ENCODE data around the gene KIFC3.

KIFC3 gene

DNA sequence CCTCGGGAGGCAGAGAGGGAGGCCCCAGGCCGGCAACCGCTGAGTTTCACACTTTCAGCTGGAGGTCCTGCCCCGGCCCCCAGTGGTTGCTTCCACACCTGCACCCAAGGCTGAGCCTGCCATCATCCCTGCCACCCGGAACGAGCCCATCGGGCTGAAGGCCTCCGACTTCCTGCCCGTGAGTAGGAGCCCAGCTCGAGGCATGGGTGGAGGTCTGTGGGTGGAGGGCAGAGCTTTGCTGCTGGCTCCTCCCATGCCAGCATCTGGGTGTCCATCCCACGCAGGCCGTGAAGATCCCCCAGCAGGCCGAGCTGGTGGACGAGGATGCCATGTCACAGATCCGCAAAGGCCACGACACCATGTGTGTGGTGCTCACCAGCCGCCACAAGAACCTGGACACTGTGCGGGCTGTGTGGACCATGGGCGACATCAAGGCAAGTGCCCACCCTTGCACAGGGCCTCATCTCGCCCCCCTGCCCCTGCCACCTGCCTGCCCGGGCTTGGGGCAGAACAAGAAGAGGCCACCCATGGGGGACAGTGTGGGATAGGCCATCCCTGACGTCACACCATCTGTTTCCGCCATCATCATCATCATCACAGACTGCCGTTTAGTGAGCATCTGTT, 47.1 kb downstream of the KIFC3 start:
- no peaks in the 10 kb centered on the region for H3K79me2 ChIP-seq (ENCODE audit: control insufficient read depth, low read length)
- H3F3A ChIP-seq (ENCODE audit: control insufficient read depth, insufficient read depth): no peaks in the 10 kb centered on the region
- H4K20me1 ChIP-seq (ENCODE audit: control insufficient read depth, insufficient read depth, low read depth, low read length): no peaks in the 10 kb centered on the region
- H3K4me2 ChIP-seq (ENCODE audit: low read length): no peak overlapping the region
- TF ChIP-seq, protein P1, sequence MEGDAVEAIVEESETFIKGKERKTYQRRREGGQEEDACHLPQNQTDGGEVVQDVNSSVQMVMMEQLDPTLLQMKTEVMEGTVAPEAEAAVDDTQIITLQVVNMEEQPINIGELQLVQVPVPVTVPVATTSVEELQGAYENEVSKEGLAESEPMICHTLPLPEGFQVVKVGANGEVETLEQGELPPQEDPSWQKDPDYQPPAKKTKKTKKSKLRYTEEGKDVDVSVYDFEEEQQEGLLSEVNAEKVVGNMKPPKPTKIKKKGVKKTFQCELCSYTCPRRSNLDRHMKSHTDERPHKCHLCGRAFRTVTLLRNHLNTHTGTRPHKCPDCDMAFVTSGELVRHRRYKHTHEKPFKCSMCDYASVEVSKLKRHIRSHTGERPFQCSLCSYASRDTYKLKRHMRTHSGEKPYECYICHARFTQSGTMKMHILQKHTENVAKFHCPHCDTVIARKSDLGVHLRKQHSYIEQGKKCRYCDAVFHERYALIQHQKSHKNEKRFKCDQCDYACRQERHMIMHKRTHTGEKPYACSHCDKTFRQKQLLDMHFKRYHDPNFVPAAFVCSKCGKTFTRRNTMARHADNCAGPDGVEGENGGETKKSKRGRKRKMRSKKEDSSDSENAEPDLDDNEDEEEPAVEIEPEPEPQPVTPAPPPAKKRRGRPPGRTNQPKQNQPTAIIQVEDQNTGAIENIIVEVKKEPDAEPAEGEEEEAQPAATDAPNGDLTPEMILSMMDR (IDR thresholded peaks at IDR 0.05; ENCODE audit: low read depth, low read length, poor library complexity, severe bottlenecking): no peak
- TF ChIP-seq EZH2phosphoT487 (IDR thresholded peaks at IDR 0.05; ENCODE audit: borderline replicate concordance, low read length): no peak
- H3K36me3 ChIP-seq (ENCODE audit: control insufficient read depth, low read length): peaks cover 12% of the 10 kb centered on the region; the same call in 1 of the 2 replicates
- no peak overlapping the region for H3K27ac ChIP-seq (ENCODE audit: low read depth, low read length)
- H3K4me3 ChIP-seq (ENCODE audit: low read length): no peak overlapping the region
- H3K9me2 ChIP-seq (replicated peaks; ENCODE audit: control insufficient read depth, low read length): no peaks in the 10 kb centered on the region
- no peaks in the 10 kb centered on the region for H3K4me1 ChIP-seq (ENCODE audit: control insufficient read depth, low read length)
- H3K9me3 ChIP-seq (ENCODE audit: control insufficient read depth, insufficient read depth, low read length): no peaks in the 10 kb centered on the region
- H3K27me3 ChIP-seq (ENCODE audit: control insufficient read depth, low read length): no peaks in the 10 kb centered on the region

DNA sequence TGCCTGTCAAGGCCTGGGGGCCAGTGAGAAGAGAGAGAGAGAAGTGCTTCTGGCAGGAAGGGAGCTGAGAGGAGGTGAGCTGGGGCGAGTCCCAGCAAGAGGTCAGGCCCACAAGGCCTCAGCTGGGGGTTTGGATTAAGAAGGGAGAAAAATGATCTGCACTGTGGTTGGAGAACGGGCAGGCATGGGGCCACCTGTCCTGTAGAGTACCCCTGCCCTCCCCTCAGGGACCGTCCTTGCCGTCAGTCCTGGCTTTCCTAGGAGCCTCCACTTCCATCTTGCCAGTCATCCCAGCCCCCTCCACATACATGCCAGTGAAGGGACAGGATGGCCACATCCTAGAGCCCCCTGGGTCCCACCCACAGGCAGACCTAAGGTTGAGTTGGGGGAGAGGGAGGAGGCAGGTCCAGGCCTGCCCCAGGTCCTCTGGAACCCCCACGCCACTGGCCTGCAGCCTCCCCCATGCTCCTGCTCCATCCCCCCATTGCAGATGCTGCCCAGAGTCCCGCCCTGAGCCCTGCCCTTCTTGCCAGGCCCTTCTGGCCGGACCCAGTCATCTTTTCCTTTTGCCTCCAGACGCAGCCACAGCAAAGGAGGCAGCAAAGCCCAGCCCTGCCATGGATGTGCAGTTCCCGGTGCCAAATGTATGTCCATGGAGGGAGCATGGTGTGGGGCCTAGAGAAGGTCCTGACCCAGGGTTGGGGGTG, 47.8 kb downstream of the KIFC3 start:
- Histone ChIP-seq H3K27ac (ENCODE audit: low read depth, low read length) (no peak overlapping the region), H3K4me1 (ENCODE audit: control insufficient read depth, low read length) (no peaks in the 10 kb centered on the region), H3K9me3 (ENCODE audit: control insufficient read depth, insufficient read depth, low read length) (no peaks in the 10 kb centered on the region), H4K20me1 (ENCODE audit: control insufficient read depth, insufficient read depth, low read depth, low read length) (no peaks in the 10 kb centered on the region), H3K4me3 (ENCODE audit: low read length) (no peak overlapping the region), H3K36me3 (ENCODE audit: control insufficient read depth, low read length) (peaks cover 12% of the 10 kb centered on the region; the same call in 1 of the 2 replicates), H3F3A (ENCODE audit: control insufficient read depth, insufficient read depth) (no peaks in the 10 kb centered on the region), H3K4me2 (ENCODE audit: low read length) (no peak overlapping the region), H3K27me3 (ENCODE audit: control insufficient read depth, low read length) (no peaks in the 10 kb centered on the region), H3K79me2 (ENCODE audit: control insufficient read depth, low read length) (no peaks in the 10 kb centered on the region), H3K9me2 (replicated peaks; ENCODE audit: control insufficient read depth, low read length) (no peaks in the 10 kb centered on the region)
- TF ChIP-seq EZH2phosphoT487 (IDR thresholded peaks at IDR 0.05; ENCODE audit: borderline replicate concordance, low read length): no peak
- TF ChIP-seq, protein P1 (IDR thresholded peaks at IDR 0.05; ENCODE audit: low read depth, low read length, poor library complexity, severe bottlenecking): no peak

DNA sequence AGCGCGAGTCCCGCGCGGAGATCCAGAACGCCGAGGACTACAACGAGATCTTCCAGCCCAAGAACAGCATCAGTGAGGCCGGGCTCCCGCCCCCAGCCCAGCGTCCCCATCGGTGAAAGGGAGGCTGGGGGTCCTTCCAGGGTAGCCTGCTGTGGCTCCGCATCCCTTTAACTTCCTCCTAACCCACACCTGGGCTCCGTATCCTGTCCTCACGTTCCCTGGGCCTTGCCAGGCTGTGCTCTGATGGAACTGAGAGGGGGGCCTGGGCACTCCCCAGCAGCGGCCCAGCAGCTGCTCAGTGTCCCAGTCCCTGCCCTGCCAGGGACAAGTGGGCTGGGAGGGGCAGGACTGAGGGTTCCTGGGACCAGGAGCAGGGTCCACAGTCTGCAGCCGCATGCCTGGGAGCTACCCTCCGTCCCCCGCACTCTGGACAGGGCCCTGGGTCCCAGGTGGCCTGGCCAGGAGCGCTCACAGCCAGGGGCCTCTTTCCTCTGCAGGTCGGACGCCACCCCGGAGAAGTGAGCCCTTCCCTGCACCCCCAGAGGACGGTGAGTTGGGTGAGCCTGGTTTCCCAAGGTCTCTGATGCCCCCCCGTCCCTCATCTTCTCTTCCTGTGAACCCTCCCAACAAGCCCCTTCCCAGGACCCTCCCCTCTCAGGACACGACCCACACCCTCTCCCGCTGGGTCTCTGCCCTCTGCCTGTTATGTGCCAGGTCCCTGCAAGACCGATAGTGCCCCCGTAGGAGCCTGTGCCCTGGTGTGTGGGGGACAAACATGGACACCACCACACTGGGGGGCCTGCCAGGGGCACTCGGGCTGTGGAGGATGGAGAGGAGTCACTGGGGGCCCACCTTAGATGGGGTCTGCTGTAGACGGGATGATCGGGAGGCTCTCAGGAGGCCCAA, 48.6 kb downstream of the KIFC3 start:
- H3F3A ChIP-seq (ENCODE audit: control insufficient read depth, insufficient read depth): no peaks in the 10 kb centered on the region
- no peak for TF ChIP-seq EZH2phosphoT487 (IDR thresholded peaks at IDR 0.05; ENCODE audit: borderline replicate concordance, low read length)
- TF ChIP-seq, protein P1 (IDR thresholded peaks at IDR 0.05; ENCODE audit: low read depth, low read length, poor library complexity, severe bottlenecking): no peak
- H3K9me3 ChIP-seq (ENCODE audit: control insufficient read depth, insufficient read depth, low read length): no peaks in the 10 kb centered on the region
- peaks cover 12% of the 10 kb centered on the region; the same call in 1 of the 2 replicates for H3K36me3 ChIP-seq (ENCODE audit: control insufficient read depth, low read length)
- no peak overlapping the region for H3K27ac ChIP-seq (ENCODE audit: low read depth, low read length)
- no peaks in the 10 kb centered on the region for H3K27me3 ChIP-seq (ENCODE audit: control insufficient read depth, low read length)
- no peaks in the 10 kb centered on the region for H4K20me1 ChIP-seq (ENCODE audit: control insufficient read depth, insufficient read depth, low read depth, low read length)
- no peaks in the 10 kb centered on the region for H3K79me2 ChIP-seq (ENCODE audit: control insufficient read depth, low read length)
- no peak overlapping the region for H3K4me2 ChIP-seq (ENCODE audit: low read length)
- H3K9me2 ChIP-seq (replicated peaks; ENCODE audit: control insufficient read depth, low read length): no peaks in the 10 kb centered on the region
- no peak overlapping the region for H3K4me3 ChIP-seq (ENCODE audit: low read length)
- H3K4me1 ChIP-seq (ENCODE audit: control insufficient read depth, low read length): no peaks in the 10 kb centered on the region

Data from DOHH2 (cell line).